H1 (cell line): Measurements from ENCODE around the gene SPDEF. TPM values are rescaled to one million over a fixed set of nuclear protein-coding genes. Genes with fewer than 3 reads are reported as not detected.

Experiments
- CBX5 ChIP-seq: fragments of 300-800, 300-1000 bp; sonication (generic); IDR thresholded peaks from 2 replicates; pipeline ENCODE4 v1.7.1; 2016; ENCODE audit warnings: antibody characterized with exemption, low read length, low read depth
- CHD2 ChIP-seq: IDR thresholded peaks from 2 replicates; pipeline ENCODE4 v1.6.1; 2012; ENCODE audit warnings: low read length, improper control_type of control experiment
- EP300 ChIP-seq, 2 experiments: IDR thresholded peaks; 1 replicate in 1 of 2; 2 replicates in 1 of 2; pipeline ENCODE4 v1.6.1; 2011 to 2012; ENCODE audit warnings: low read depth in 2 of 2, low read length in 2 of 2, mild to moderate bottlenecking in 2 of 2, borderline replicate concordance in 1 of 2, inconsistent platforms in 1 of 2, moderate library complexity in 1 of 2
- RFX5 ChIP-seq: IDR thresholded peaks from 2 replicates; pipeline ENCODE4 v1.6.1; 2011; ENCODE audit warnings: low read depth, low read length, improper control_type of control experiment, borderline replicate concordance
- RNF2 ChIP-seq: fragments of 200-900, 300-1000 bp; sonication (generic); IDR thresholded peaks from 2 replicates; pipeline ENCODE4 v1.7.1; 2016; ENCODE audit warnings: borderline replicate concordance, low read depth, mild to moderate bottlenecking, antibody characterized with exemption, low read length; ENCODE audit not compliant: poor library complexity, severe bottlenecking; ENCODE audit errors: missing control alignments
- SIX5 ChIP-seq: IDR thresholded peaks from 2 replicates; pipeline ENCODE4 v1.6.1; 2011; ENCODE audit warnings: mild to moderate bottlenecking, low read depth, low read length
- polyA plus RNA-seq, 7 experiments: library from polyadenylated mRNA; depleted of rRNA in 3 of 7; stranded (reverse) in 5 of 7; unstranded in 2 of 7; fragments of >200 nt in 5 of 7; fragments of 200-250 nt in 2 of 7; gene quantifications; 1 replicate in 5 of 7; 2 replicates in 1 of 7; 4 replicates in 1 of 7; pipeline versions ENCODE4 v1.2.1 to v1.2.3, GENCODE V29; 2011 to 2013; ENCODE audit warnings: missing spikeins in 2 of 7, mixed read lengths in 2 of 7
- total RNA-seq: library from RNA; stranded (reverse); fragmentation: NEBNext Ultra II Directional; extraction: Animal tissue kit (Norgen Biotek cat#: 25700); gene quantifications from 2 replicates; pipeline ENCODE4 v1.2.1, GENCODE V29; 2021

Gene SPDEF
- total and polyA plus RNA-seq, 2 of the 8 experiments (the other 6 are each of a cell fraction or from before 2014, with no cell fraction given), result 0.15 to 0.30 TPM

DNA sequence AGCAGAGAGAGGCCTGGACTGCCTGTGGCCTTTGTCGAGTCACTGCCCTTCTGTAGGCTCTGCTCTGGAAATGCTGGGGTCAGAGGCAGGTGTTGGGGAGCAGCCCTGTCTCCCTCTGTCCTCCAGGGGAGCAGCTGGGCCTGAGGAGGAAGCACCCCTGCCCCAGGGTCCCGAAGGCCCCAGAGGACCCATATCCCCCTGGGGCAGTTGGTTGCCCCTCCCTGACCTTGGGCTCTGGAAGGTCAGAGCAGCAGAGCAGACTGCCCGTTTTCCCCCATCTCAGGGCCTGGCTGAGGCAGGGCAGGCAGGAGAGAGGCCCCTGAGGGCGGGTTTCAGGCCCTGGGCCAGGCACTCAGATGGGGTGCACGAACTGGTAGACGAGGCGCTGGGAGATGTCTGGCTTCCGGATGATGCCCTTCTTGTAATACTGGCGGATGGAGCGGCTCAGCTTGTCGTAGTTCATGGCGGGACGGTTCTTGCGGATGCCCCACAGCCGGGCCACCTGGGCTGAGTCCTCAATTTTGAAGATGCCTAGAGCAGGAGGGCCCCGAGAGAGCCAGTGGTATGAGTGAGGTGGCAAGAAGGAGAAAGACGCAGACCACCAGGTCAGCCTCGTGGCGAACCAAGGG lies 18.1 kb downstream of the SPDEF start (continued):
- TF ChIP-seq SIX5, result no peak
- no peak for TF ChIP-seq CBX5
- TF ChIP-seq RNF2, result no peak
- TF ChIP-seq CHD2, result no peak
- TF ChIP-seq EP300 (IDR thresholded peaks at IDR 0.05; ENCODE audit: borderline replicate concordance in 1 of 2, low read depth in 2 of 2, low read length in 2 of 2), result no peak
- TF ChIP-seq RFX5, result no peak
